ENCODE results near the gene NMRK2. TPM values are rescaled to one million over a fixed set of nuclear protein-coding genes. Genes with fewer than 3 reads are reported as not detected.

Gene NMRK2
- total and polyA plus RNA-seq, 2 of the 13 experiments (the other 11 are each of a cell fraction or from before 2014, with no cell fraction given) = not detected

DNA sequence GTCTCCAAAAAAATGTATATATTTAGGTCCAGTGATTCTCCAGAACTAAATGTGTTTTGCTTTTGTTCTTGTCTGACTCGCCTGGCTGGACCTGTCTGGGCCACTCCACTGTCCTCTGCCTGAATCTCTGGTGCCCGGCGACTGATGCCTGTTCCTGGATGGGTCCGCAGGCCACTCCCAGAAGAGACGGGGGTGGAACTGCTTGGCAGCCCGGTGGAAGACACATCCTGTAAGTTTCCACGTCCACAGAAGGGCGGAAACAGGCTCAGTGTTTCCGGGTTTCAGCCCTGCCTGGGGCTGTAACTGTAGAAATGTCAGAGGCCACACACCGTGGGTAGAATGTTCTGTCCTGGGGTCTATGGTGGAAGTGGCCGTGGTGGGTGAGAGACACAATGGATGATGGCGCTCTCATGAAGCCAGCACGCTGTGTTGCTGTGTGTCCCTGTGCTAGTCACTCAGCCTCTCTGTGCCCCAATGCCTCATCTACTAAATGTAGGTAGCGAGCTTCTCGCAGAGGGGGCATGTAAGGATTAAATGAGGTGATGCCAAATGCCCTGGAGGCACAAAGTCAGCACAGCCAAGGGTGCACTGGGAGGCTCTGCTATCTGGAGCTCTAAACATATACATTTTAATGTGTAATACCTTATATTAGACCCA, 30.4 kb upstream of the NMRK2 start:
- Histone ChIP-seq H3K27me3 (ENCODE audit: control insufficient read depth in 1 of 2, insufficient read depth in 2 of 2, low read length in 2 of 2) (peaks cover 2 to 23% of the 10 kb centered on the region in 2 experiments; a peak in 4 of 5 replicates), H3K4me1 (ENCODE audit: insufficient read depth, low read length) (no peaks in the 10 kb centered on the region), H3K9ac (ENCODE audit: insufficient read depth, low read depth, low read length) (no peak overlapping the region), H3K4me2 (ENCODE audit: low read depth, low read length) (no peak overlapping the region), H3K4me3 (replicated peaks in 1 of 3; ENCODE audit: insufficient read depth in 1 of 3, low read depth in 2 of 3, low read length in 3 of 3) (no peak overlapping the region), H2AFZ (ENCODE audit: low read length) (no peak overlapping the region), H3K9me3 (ENCODE audit: low read length) (no peaks in the 10 kb centered on the region), H3K79me2 (ENCODE audit: insufficient read depth, low read length) (no peaks in the 10 kb centered on the region), H4K20me1 (ENCODE audit: insufficient read depth, low read length) (no peaks in the 10 kb centered on the region), H3K36me3 (replicated peaks in 1 of 2; ENCODE audit: control insufficient read depth in 1 of 2, insufficient read depth in 2 of 2, low read length in 2 of 2) (no peaks in the 10 kb centered on the region), H3K27ac (ENCODE audit: extremely low read length, insufficient read depth, low read length) (no peak overlapping the region)
- BruUV-seq (replicated peaks) = no TSS peak
- DNase-seq (ENCODE audit: low spot score) (no peak), FAIRE-seq (no peak), ATAC-seq (no peak)
- TF ChIP-seq ZNF580 (CRISPR knock-in tag; IDR thresholded peaks at IDR 0.05; ENCODE audit: borderline replicate concordance, low read depth) (no peak), SRSF1 (optimal IDR thresholded peaks at IDR 0.05; ENCODE audit: low read depth, low read length) (no peak), CBFB (CRISPR knock-in tag; IDR thresholded peaks at IDR 0.05) (no peak), ZNF768 (CRISPR knock-in tag; IDR thresholded peaks at IDR 0.05) (peak; percentile 97), ZFY (CRISPR knock-in tag; IDR thresholded peaks at IDR 0.05) (no peak)
- TF ChIP-seq, protein P1, sequence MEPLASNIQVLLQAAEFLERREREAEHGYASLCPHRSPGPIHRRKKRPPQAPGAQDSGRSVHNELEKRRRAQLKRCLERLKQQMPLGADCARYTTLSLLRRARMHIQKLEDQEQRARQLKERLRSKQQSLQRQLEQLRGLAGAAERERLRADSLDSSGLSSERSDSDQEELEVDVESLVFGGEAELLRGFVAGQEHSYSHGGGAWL (CRISPR knock-in tag; IDR thresholded peaks at IDR 0.05) = no peak
- TF ChIP-seq, protein P2, sequence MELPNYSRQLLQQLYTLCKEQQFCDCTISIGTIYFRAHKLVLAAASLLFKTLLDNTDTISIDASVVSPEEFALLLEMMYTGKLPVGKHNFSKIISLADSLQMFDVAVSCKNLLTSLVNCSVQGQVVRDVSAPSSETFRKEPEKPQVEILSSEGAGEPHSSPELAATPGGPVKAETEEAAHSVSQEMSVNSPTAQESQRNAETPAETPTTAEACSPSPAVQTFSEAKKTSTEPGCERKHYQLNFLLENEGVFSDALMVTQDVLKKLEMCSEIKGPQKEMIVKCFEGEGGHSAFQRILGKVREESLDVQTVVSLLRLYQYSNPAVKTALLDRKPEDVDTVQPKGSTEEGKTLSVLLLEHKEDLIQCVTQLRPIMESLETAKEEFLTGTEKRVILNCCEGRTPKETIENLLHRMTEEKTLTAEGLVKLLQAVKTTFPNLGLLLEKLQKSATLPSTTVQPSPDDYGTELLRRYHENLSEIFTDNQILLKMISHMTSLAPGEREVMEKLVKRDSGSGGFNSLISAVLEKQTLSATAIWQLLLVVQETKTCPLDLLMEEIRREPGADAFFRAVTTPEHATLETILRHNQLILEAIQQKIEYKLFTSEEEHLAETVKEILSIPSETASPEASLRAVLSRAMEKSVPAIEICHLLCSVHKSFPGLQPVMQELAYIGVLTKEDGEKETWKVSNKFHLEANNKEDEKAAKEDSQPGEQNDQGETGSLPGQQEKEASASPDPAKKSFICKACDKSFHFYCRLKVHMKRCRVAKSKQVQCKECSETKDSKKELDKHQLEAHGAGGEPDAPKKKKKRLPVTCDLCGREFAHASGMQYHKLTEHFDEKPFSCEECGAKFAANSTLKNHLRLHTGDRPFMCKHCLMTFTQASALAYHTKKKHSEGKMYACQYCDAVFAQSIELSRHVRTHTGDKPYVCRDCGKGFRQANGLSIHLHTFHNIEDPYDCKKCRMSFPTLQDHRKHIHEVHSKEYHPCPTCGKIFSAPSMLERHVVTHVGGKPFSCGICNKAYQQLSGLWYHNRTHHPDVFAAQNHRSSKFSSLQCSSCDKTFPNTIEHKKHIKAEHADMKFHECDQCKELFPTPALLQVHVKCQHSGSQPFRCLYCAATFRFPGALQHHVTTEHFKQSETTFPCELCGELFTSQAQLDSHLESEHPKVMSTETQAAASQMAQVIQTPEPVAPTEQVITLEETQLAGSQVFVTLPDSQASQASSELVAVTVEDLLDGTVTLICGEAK (IDR thresholded peaks at IDR 0.05) = no peak
- TF ChIP-seq, protein P2 (CRISPR knock-in tag; IDR thresholded peaks at IDR 0.05) = no peak
- POLR2A ChIA-PET = no interaction called here
- CTCF ChIA-PET (ENCODE audit: low intra/inter-chr PET ratio, low total read pairs) = no interaction called here
- in situ Hi-C loops (cut with HindIII; ENCODE audit: extremely low pct_ligation_motif_present, low pct_unique_long_range_greater_than_20kb) (no loop called here), intact Hi-C loops (cut with micrococcal nuclease; ENCODE audit: unreplicated experiment) (no loop called here)
- 19% methylated on average over 6 of the region's 15 CpGs for WGBS (ENCODE audit: low lambda C conversion rate)
